ENCODE data around the gene PDZRN3. TPM values are rescaled to one million over a fixed set of nuclear protein-coding genes. Genes with fewer than 3 reads are reported as not detected.

Gene PDZRN3
- total RNA-seq, 1 experiment from 2014 or later, result not detected

DNA sequence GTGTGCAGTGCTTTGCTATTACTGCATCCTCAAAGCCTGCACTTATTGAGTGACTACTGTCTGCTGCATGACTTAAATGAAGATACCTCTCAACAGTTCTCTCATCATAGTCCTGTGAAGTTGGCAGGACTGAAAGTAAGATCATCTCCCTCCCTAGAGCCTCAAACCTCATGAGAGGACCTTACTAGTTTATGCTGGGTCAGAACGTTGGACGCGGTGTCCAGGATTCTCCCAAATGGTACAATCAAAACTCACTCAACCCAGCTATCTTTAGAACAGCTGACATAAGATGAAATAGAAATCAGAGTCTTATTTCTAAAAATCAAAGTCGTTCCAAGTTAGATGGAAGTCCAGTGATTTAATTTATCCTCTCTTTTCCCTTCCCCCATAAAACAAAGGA is 219.7 kb downstream of the PDZRN3 start:
- CTCF ChIA-PET, result no interaction called here

DNA sequence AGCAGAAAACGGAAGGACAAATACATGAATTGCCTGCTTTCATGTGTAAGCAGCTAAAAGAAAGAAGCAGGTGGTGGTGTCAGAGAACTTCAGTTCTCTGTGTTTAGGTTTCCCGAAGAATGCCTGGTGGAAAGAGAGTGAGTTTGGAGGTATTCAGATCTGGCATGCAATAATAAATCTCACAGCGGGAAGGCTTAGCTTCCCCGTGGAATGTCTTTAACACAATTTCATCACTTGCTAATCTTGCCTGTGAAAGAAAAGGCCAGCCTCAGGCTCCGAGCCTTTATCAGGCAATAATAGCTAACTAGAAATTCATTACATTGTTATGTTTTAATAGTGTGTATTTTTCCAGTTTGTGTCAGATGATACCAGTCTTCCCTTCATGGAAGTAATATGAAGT is 220.3 kb downstream of the PDZRN3 start:
- Histone ChIP-seq H3K4me1 (replicated peaks; ENCODE audit: insufficient read depth) (no peaks in the 10 kb centered on the region), H2AFZ (no peak overlapping the region), H3K27me3 (ENCODE audit: insufficient read depth, low read depth) (peaks cover 26% of the 10 kb centered on the region), H3K4me2 (no peak overlapping the region), H3F3A (ENCODE audit: insufficient read depth, low read depth) (no peaks in the 10 kb centered on the region), H3K36me3 (ENCODE audit: low read depth) (no peaks in the 10 kb centered on the region), H3K4me3 (no peak overlapping the region), H3K9me2 (ENCODE audit: insufficient read depth) (no peaks in the 10 kb centered on the region), H3K9me3 (ENCODE audit: insufficient read depth, low read depth) (no peaks in the 10 kb centered on the region), H3K79me2 (ENCODE audit: low read depth) (no peaks in the 10 kb centered on the region), H4K20me1 (ENCODE audit: insufficient read depth) (no peaks in the 10 kb centered on the region), H3K27ac (no peak overlapping the region)
- TF ChIP-seq EZH2 (IDR thresholded peaks at IDR 0.05; ENCODE audit: low read depth), result no peak
- TF ChIP-seq, protein P1, sequence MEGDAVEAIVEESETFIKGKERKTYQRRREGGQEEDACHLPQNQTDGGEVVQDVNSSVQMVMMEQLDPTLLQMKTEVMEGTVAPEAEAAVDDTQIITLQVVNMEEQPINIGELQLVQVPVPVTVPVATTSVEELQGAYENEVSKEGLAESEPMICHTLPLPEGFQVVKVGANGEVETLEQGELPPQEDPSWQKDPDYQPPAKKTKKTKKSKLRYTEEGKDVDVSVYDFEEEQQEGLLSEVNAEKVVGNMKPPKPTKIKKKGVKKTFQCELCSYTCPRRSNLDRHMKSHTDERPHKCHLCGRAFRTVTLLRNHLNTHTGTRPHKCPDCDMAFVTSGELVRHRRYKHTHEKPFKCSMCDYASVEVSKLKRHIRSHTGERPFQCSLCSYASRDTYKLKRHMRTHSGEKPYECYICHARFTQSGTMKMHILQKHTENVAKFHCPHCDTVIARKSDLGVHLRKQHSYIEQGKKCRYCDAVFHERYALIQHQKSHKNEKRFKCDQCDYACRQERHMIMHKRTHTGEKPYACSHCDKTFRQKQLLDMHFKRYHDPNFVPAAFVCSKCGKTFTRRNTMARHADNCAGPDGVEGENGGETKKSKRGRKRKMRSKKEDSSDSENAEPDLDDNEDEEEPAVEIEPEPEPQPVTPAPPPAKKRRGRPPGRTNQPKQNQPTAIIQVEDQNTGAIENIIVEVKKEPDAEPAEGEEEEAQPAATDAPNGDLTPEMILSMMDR (conservative IDR thresholded peaks at IDR 0.05), result no peak
- ChIA-PET CTCF (no interaction called here), POLR2A (ENCODE audit: unreplicated experiment) (no interaction called here)
- intact Hi-C loops (cut with micrococcal nuclease; ENCODE audit: unreplicated experiment), result no loop called here
- DNase-seq, result no peak
- no TSS peak for BruUV-seq (replicated peaks)

More for the DNA sequence above, 219.7 kb downstream of the PDZRN3 start:
- Histone ChIP-seq H3K4me2 (no peak overlapping the region), H3K9me2 (ENCODE audit: insufficient read depth) (no peaks in the 10 kb centered on the region), H4K20me1 (ENCODE audit: insufficient read depth) (no peaks in the 10 kb centered on the region), H3K27ac (no peak overlapping the region), H2AFZ (no peak overlapping the region), H3K36me3 (ENCODE audit: low read depth) (no peaks in the 10 kb centered on the region), H3K79me2 (ENCODE audit: low read depth) (no peaks in the 10 kb centered on the region), H3K4me3 (no peak overlapping the region), H3F3A (ENCODE audit: insufficient read depth, low read depth) (no peaks in the 10 kb centered on the region), H3K9me3 (ENCODE audit: insufficient read depth, low read depth) (no peaks in the 10 kb centered on the region), H3K27me3 (ENCODE audit: insufficient read depth, low read depth) (peaks cover 26% of the 10 kb centered on the region), H3K4me1 (replicated peaks; ENCODE audit: insufficient read depth) (no peaks in the 10 kb centered on the region)
- no peak for DNase-seq
- intact Hi-C loops (cut with micrococcal nuclease; ENCODE audit: unreplicated experiment), result no loop called here
- BruUV-seq (replicated peaks), result no TSS peak
- POLR2A ChIA-PET (ENCODE audit: unreplicated experiment), result no interaction called here
- TF ChIP-seq, protein P1 (conservative IDR thresholded peaks at IDR 0.05), result no peak
- TF ChIP-seq EZH2 (IDR thresholded peaks at IDR 0.05; ENCODE audit: low read depth), result no peak

DNA sequence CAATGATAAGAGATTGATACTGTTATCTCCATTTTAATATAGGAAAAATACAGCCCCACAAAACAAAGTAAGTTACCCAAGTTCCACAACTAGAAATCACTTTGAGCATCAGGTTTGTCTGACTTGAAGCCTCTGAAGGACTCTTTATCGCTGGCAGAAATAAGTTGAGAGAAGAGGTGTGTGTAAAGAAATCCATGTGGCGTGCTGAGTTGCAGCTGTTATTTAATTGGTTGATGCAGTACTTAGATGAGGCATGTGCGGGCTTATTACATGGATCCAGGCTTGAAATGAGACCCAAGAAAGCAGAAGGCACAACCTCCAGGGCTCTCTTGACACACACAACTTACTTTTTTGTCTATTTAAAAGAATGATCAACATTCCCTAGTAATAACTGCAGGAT is 221.3 kb downstream of the PDZRN3 start:
- DNase-seq, result no peak
- intact Hi-C loops (cut with micrococcal nuclease; ENCODE audit: unreplicated experiment), result no loop called here
- BruUV-seq (replicated peaks), result no TSS peak

More for the DNA sequence above, 221.3 kb downstream of the PDZRN3 start:
- H3K4me3 ChIP-seq, result no peak overlapping the region
- TF ChIP-seq, protein P1 (conservative IDR thresholded peaks at IDR 0.05), result no peak
- no peak for TF ChIP-seq EZH2 (IDR thresholded peaks at IDR 0.05; ENCODE audit: low read depth)
- ChIA-PET POLR2A (ENCODE audit: unreplicated experiment) (no interaction called here), CTCF (no interaction called here)
- no peak overlapping the region for H3K4me2 ChIP-seq
- H3K27me3 ChIP-seq (ENCODE audit: insufficient read depth, low read depth), result peaks cover 26% of the 10 kb centered on the region
- no peak overlapping the region for H2AFZ ChIP-seq
- H3K4me1 ChIP-seq (replicated peaks; ENCODE audit: insufficient read depth), result no peaks in the 10 kb centered on the region
- no peaks in the 10 kb centered on the region for H3F3A ChIP-seq (ENCODE audit: insufficient read depth, low read depth)
- no peaks in the 10 kb centered on the region for H4K20me1 ChIP-seq (ENCODE audit: insufficient read depth)
- no peaks in the 10 kb centered on the region for H3K9me2 ChIP-seq (ENCODE audit: insufficient read depth)
- no peaks in the 10 kb centered on the region for H3K9me3 ChIP-seq (ENCODE audit: insufficient read depth, low read depth)
- H3K79me2 ChIP-seq (ENCODE audit: low read depth), result no peaks in the 10 kb centered on the region
- H3K27ac ChIP-seq, result no peak overlapping the region
- H3K36me3 ChIP-seq (ENCODE audit: low read depth), result no peaks in the 10 kb centered on the region

Measured in PC-9 (cell line).